Neural crest cell (in vitro differentiated cells): ENCODE measurements around the gene AUH. TPM values are rescaled to one million over a fixed set of nuclear protein-coding genes. Genes with fewer than 3 reads are reported as not detected.

Experiments used
- DNase-seq: peaks from one replicate; pipeline ENCODE4 v3.0.0; 2021; ENCODE audit warnings: low read depth, mixed read lengths, low spot score
- H3K27ac Mint-ChIP-seq: one replicate; pipeline ENCODE4 v1.8.0; 2021; ENCODE audit warnings: mild to moderate bottlenecking, mixed read lengths; ENCODE audit not compliant: unreplicated experiment
- H3K27me3 Mint-ChIP-seq: 2 replicates; pipeline ENCODE4 v1.8.0; 2021; ENCODE audit warnings: low read depth, mild to moderate bottlenecking, mixed read lengths
- H3K36me3 Mint-ChIP-seq: 2 replicates; pipeline ENCODE4 v1.8.0; 2021; ENCODE audit warnings: low read depth, mild to moderate bottlenecking, mixed read lengths
- H3K4me1 Mint-ChIP-seq: 2 replicates; pipeline ENCODE4 v1.8.0; 2021; ENCODE audit warnings: mixed read lengths
- H3K4me3 Mint-ChIP-seq: one replicate; pipeline ENCODE4 v1.8.0; 2021; ENCODE audit warnings: mild to moderate bottlenecking, mixed read lengths
- H3K9me3 Mint-ChIP-seq: 2 replicates; pipeline ENCODE4 v1.8.0; 2021; ENCODE audit warnings: mixed read lengths
- CTCF ChIP-seq: fragments of 200-600 bp; sonication (generic); conservative IDR thresholded peaks from 2 replicates; pipeline ENCODE4 v1.5.0; 2021; ENCODE audit warnings: antibody characterized with exemption, mild to moderate bottlenecking
- total RNA-seq: library from RNA; stranded (reverse); gene quantifications from 2 replicates; pipeline ENCODE4 v1.2.1, GENCODE V29; 2021

The AUH gene
- total RNA-seq, 1 donor from 2014 or later: 10.8 TPM

- Mint-ChIP-seq H3K9me3 (no peaks in the 10 kb centered on the region), H3K4me1 (no peaks in the 10 kb centered on the region), H3K36me3 (peaks cover 4% of the 10 kb centered on the region), H3K27me3 (no peaks in the 10 kb centered on the region), H3K4me3 (no peak overlapping the region), H3K27ac (no peak overlapping the region)
- DNase-seq: no peak
- no peak for TF ChIP-seq CTCF
Observed at GRCh38 chr9:91349115-91349555, 12.6 kb downstream of the AUH start.

GRCh38 chr9:91348191-91348807 is 13.4 kb downstream of the AUH start:
- no peak overlapping the region for H3K27ac Mint-ChIP-seq
- no peaks in the 10 kb centered on the region for H3K9me3 Mint-ChIP-seq
- TF ChIP-seq CTCF: no peak
- H3K4me3 Mint-ChIP-seq: no peak overlapping the region
- no peaks in the 10 kb centered on the region for H3K4me1 Mint-ChIP-seq
- DNase-seq: no peak
- peaks cover 4% of the 10 kb centered on the region for H3K36me3 Mint-ChIP-seq
- no peaks in the 10 kb centered on the region for H3K27me3 Mint-ChIP-seq

GRCh38 chr9:91347377-91347776 is 14.3 kb downstream of the AUH start:
- peaks cover 10% of the 10 kb centered on the region for H3K36me3 Mint-ChIP-seq
- no peak overlapping the region for H3K4me3 Mint-ChIP-seq
- H3K9me3 Mint-ChIP-seq: peaks cover 3% of the 10 kb centered on the region
- H3K27me3 Mint-ChIP-seq: no peaks in the 10 kb centered on the region
- no peaks in the 10 kb centered on the region for H3K4me1 Mint-ChIP-seq
- H3K27ac Mint-ChIP-seq: no peak overlapping the region
- no peak for TF ChIP-seq CTCF
- no peak for DNase-seq

- H3K36me3 Mint-ChIP-seq: peaks cover 16% of the 10 kb centered on the region
- H3K4me3 Mint-ChIP-seq: no peak overlapping the region
- DNase-seq: no peak
- no peaks in the 10 kb centered on the region for H3K4me1 Mint-ChIP-seq
- no peaks in the 10 kb centered on the region for H3K27me3 Mint-ChIP-seq
- H3K9me3 Mint-ChIP-seq: peaks cover 3% of the 10 kb centered on the region
- H3K27ac Mint-ChIP-seq: no peak overlapping the region
- no peak for TF ChIP-seq CTCF
Observed at GRCh38 chr9:91346644-91347043, 15.1 kb downstream of the AUH start.

- Mint-ChIP-seq H3K4me3 (no peak overlapping the region), H3K4me1 (no peaks in the 10 kb centered on the region), H3K27me3 (no peaks in the 10 kb centered on the region), H3K36me3 (peaks cover 21% of the 10 kb centered on the region), H3K9me3 (peaks cover 3% of the 10 kb centered on the region), H3K27ac (no peak overlapping the region)
- TF ChIP-seq CTCF: no peak
- no peak for DNase-seq
Observed at GRCh38 chr9:91345978-91346377, 15.7 kb downstream of the AUH start.
